WTC11 (cell line): ENCODE results near the gene RFESD.

Experiments used
- FOXK1 ChIP-seq: sonication (generic); formaldehyde crosslinking; IDR thresholded peaks from 2 replicates; pipeline ENCODE4 v1.8.0; 2022; ENCODE audit warnings: mild to moderate bottlenecking, moderate library complexity, missing genetic modification reagents
- IRF2 ChIP-seq: sonication (generic); formaldehyde crosslinking; IDR thresholded peaks from 2 replicates; pipeline ENCODE4 v1.8.0; 2022; ENCODE audit warnings: low read depth, missing genetic modification reagents, borderline replicate concordance
- MXD4 ChIP-seq: fragments of 250-450 bp; sonication (Bioruptor Pico); IDR thresholded peaks from 2 replicates; pipeline ENCODE4 v1.8.0; 2021; ENCODE audit warnings: mild to moderate bottlenecking, moderate library complexity, borderline replicate concordance
- NFYB ChIP-seq: sonication (generic); formaldehyde crosslinking; conservative IDR thresholded peaks from 2 replicates; pipeline ENCODE4 v1.8.0; 2022; ENCODE audit warnings: low read depth, missing genetic modification reagents
- STAT6 ChIP-seq: sonication (generic); formaldehyde crosslinking; conservative IDR thresholded peaks from 2 replicates; pipeline ENCODE4 v1.8.1; 2023; ENCODE audit warnings: mild to moderate bottlenecking, low read depth, missing genetic modification reagents, moderate library complexity
- ZNF423 ChIP-seq: fragments of 250-450 bp; sonication (Bioruptor Pico); IDR thresholded peaks from 2 replicates; pipeline ENCODE4 v2.1.2; 2022; ENCODE audit warnings: mild to moderate bottlenecking, moderate library complexity
- TF ChIP-seq, protein P1 (sequence below): fragments of 200-600 bp; IDR thresholded peaks from 2 replicates; pipeline ENCODE4 v1.8.0; 2022; ENCODE audit warnings: antibody characterized with exemption
- TF ChIP-seq, protein P2 (sequence below): sonication (generic); formaldehyde crosslinking; IDR thresholded peaks from 2 replicates; pipeline ENCODE4 v1.8.1; 2023; ENCODE audit warnings: mild to moderate bottlenecking, missing genetic modification reagents, moderate library complexity

DNA sequence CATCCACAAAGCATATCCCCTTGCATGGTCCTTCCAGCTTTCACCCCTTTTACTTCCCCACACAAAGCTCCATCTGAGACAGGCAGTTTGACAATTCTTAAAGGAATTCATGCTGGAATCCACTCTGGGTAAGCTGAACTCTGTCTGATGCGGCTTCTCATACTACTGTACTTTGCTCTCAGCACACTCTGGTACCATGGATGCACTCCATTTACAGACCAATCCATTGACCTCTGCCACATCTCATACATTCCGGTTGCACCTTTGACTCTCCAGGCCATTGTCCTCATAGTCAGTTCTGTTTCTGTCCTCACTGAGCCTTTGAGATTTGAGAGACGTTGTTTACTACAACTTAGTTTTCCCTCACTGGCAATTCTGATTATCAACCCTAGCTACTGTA, 24.0 kb downstream of the RFESD start:
- TF ChIP-seq, protein P1, sequence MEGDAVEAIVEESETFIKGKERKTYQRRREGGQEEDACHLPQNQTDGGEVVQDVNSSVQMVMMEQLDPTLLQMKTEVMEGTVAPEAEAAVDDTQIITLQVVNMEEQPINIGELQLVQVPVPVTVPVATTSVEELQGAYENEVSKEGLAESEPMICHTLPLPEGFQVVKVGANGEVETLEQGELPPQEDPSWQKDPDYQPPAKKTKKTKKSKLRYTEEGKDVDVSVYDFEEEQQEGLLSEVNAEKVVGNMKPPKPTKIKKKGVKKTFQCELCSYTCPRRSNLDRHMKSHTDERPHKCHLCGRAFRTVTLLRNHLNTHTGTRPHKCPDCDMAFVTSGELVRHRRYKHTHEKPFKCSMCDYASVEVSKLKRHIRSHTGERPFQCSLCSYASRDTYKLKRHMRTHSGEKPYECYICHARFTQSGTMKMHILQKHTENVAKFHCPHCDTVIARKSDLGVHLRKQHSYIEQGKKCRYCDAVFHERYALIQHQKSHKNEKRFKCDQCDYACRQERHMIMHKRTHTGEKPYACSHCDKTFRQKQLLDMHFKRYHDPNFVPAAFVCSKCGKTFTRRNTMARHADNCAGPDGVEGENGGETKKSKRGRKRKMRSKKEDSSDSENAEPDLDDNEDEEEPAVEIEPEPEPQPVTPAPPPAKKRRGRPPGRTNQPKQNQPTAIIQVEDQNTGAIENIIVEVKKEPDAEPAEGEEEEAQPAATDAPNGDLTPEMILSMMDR, result no peak
- no peak for TF ChIP-seq IRF2 (CRISPR knock-in tag)
- TF ChIP-seq NFYB (CRISPR knock-in tag), result no peak
- TF ChIP-seq ZNF423 (CRISPR knock-in tag), result no peak
- no peak for TF ChIP-seq FOXK1 (CRISPR knock-in tag)
- TF ChIP-seq STAT6 (CRISPR knock-in tag), result no peak
- TF ChIP-seq MXD4 (CRISPR knock-in tag), result no peak
- TF ChIP-seq, protein P2, sequence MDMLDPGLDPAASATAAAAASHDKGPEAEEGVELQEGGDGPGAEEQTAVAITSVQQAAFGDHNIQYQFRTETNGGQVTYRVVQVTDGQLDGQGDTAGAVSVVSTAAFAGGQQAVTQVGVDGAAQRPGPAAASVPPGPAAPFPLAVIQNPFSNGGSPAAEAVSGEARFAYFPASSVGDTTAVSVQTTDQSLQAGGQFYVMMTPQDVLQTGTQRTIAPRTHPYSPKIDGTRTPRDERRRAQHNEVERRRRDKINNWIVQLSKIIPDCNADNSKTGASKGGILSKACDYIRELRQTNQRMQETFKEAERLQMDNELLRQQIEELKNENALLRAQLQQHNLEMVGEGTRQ, result no peak
